ENCODE results near the gene TEKT1. TPM values are rescaled to one million over a fixed set of nuclear protein-coding genes. Genes with fewer than 3 reads are reported as not detected.
"Not testable (repeated sequence)": the region's sequence is repeated elsewhere in the genome, so short reads cannot be mapped to it uniquely, and the experiment has no call there.

TEKT1 gene
- total RNA-seq (not detected), polyA plus RNA-seq (not detected)
- long read RNA-seq, donor 1, partial matches to known transcripts: 0 of 3 reads
- long read RNA-seq, donor 1, other reads (novel, unspliced or antisense): 3 of 3 reads
- long read RNA-seq, donor 2, partial matches to known transcripts: 0 of 2 reads
- long read RNA-seq, donor 2, other reads (novel, unspliced or antisense): 2 of 2 reads

DNA sequence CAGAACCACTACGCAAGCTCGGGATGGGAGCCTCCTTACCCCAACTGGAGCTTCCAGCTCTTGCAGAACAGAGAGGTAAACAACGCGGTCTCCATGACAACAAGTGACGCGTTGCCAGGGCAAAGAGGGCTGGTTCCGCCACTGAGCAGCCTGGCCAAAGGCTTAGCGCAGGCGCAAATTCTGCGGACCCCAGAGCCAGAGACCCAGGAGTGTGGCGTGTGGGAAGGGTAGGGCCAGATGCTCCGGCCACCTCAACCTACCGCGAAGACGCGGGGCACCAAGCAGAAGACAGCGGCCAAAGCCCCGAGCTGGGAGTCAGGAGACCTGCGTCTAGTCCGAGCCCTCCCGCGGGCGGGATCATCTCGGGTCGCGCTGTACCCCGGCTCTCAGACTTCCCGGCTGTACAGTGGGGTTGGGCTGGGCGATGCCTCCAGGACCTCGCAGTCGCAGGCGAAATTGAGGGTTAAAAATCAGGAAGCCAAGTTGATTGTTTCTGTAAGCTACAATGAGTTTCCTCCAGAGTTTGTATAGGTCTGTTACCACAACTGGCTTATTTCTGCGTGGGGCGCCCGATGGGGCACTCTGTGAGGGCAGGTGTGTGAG, at the start of gene TEKT1:
Gene TEKT1 (minus strand): TSS at position 69 of the 603 bp plus-strand sequence. CDS start 1,353 bp downstream, outside the sequence.
- peak; percentile 60 for ATAC-seq (ENCODE audit: low FRiP score)
- Histone ChIP-seq H3K27me3 (ENCODE audit: control insufficient read depth in 1 of 2, insufficient read depth in 2 of 2, low read length in 1 of 2) (peaks cover 0 to 4% of the 10 kb centered on the region in 2 donors), H3K27ac (ENCODE audit: low read depth in 1 of 2, low read length in 2 of 2) (no peak within 1 kb of the TSS), H3K4me3 (ENCODE audit: low read length in 2 of 2) (no peak within 1 kb of the TSS), H3K9me3 (ENCODE audit: control insufficient read depth, low read length) (no peaks in the 10 kb centered on the region), H3K36me3 (ENCODE audit: control insufficient read depth in 1 of 2, insufficient read depth in 2 of 2, low read length in 1 of 2) (no peaks in the 10 kb centered on the region), H3K4me1 (ENCODE audit: control insufficient read depth in 1 of 2, insufficient read depth in 2 of 2, low read length in 2 of 2) (no peaks in the 10 kb centered on the region)
- DNase-seq: peak; percentile 86 to 88
- WGBS, 2 donors: 3 to 4% methylated on average over 35 of the region's 35 CpGs
- intact Hi-C loops (cut with DNase I): no loop called here

DNA sequence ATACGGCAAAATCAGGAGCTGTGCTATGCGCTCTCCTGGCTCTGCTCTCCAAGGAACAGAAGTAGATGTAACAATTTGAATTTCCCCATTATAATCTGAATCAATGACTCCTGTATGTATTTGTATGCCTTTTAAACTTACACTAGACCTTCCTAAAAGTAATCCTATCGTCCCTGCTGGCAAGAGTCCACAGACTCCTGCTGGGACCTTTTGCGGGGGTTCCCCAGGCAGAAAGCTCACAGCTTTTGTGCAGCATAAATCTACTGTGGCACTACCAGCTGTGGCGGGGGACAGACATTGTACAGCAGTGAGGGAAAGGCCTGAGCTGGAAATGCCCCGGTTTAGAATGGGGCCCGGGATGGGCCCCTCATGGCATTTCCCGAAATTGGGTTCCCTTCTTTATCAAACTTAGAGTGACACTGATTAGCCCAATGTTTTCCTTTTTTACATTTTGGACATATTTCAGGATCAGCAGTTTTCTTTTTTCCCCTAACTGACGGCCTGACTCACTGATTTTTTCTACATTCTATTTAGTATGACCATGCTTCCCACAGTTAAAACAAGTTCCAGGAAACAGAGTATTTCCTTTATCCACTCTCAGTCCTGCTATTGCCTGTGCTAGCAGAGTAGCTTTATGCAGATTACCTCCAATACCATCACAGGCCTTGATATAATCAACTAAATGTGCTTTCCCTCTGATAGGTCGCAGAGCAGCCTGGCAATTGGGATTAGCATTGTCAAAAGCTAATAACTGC, 47.9 kb upstream of the TEKT1 start:
- H3K27ac ChIP-seq (ENCODE audit: low read depth in 1 of 2, low read length in 2 of 2); H3K27me3 ChIP-seq (ENCODE audit: control insufficient read depth in 1 of 2, insufficient read depth in 2 of 2, low read length in 1 of 2); DNase-seq; H3K36me3 ChIP-seq (ENCODE audit: control insufficient read depth in 1 of 2, insufficient read depth in 2 of 2, low read length in 1 of 2); ATAC-seq (ENCODE audit: low FRiP score); intact Hi-C loops (cut with DNase I); H3K4me1 ChIP-seq (ENCODE audit: control insufficient read depth in 1 of 2, insufficient read depth in 2 of 2, low read length in 2 of 2); H3K4me3 ChIP-seq (ENCODE audit: low read length in 2 of 2); H3K9me3 ChIP-seq (ENCODE audit: control insufficient read depth, low read length): not testable (repeated sequence)
- 23 to 29% methylated on average over 10 of the region's 10 CpGs for WGBS, 2 donors

DNA sequence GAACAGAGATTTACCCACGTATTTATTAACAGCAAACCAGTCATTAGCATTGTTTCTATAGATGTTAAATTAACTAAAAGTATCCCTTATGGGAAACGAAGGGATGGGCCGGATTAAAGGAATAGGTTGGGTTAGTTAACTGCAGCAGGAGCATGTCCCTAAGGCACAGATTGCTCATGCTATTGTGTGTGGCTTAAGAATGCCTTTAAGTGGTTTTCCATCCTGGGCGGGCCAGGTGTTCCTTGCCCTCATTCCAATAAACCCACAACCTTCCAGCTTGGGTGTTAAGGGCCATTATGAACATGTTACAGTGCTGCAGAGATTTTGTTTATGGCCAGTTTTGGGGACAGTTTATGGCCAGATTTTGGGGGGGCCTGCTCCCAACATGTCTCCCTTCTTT, 43.7 kb upstream of the TEKT1 start:
- intact Hi-C loops (cut with DNase I): not testable (repeated sequence)
- WGBS, 2 donors: 78 to 82% methylated on average over 4 of the region's 4 CpGs

DNA sequence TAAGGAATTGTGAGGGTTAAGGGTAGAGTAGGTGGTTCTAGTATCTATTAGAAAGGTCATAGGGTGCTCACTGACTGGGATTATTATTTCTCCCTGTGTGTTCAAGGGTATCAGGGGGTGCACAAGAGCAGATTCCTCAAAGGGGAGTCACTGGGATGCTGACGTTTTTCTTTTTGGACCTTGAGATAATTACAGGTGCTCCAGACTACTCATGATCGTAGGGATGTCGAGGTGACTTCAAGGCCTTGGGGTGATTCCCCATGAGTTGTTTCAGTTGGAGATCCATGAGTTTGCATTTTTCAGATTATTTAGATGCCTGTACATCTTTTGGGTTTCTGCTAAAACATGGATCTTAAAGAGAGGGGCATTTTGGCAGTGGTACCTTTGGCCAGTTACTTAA, 41.4 kb upstream of the TEKT1 start:
- no peaks in the 10 kb centered on the region for H3K36me3 ChIP-seq (ENCODE audit: control insufficient read depth in 1 of 2, insufficient read depth in 2 of 2, low read length in 1 of 2)
- H3K4me1 ChIP-seq (ENCODE audit: control insufficient read depth in 1 of 2, insufficient read depth in 2 of 2, low read length in 2 of 2): no peaks in the 10 kb centered on the region
- DNase-seq (no peak), ATAC-seq (ENCODE audit: low FRiP score) (no peak)
- no peak overlapping the region for H3K4me3 ChIP-seq (ENCODE audit: low read length in 2 of 2)
- intact Hi-C loops (cut with DNase I): no loop called here
- no peaks in the 10 kb centered on the region for H3K27me3 ChIP-seq (ENCODE audit: control insufficient read depth in 1 of 2, insufficient read depth in 2 of 2, low read length in 1 of 2)
- 73 to 77% methylated on average over 3 of the region's 3 CpGs for WGBS, 2 donors
- H3K27ac ChIP-seq (ENCODE audit: low read depth in 1 of 2, low read length in 2 of 2): no peak overlapping the region
- H3K9me3 ChIP-seq (ENCODE audit: control insufficient read depth, low read length): no peaks in the 10 kb centered on the region

More for the DNA sequence above, 43.7 kb upstream of the TEKT1 start:
- H3K36me3 ChIP-seq (ENCODE audit: control insufficient read depth in 1 of 2, insufficient read depth in 2 of 2, low read length in 1 of 2); H3K4me3 ChIP-seq (ENCODE audit: low read length in 2 of 2); H3K9me3 ChIP-seq (ENCODE audit: control insufficient read depth, low read length); H3K4me1 ChIP-seq (ENCODE audit: control insufficient read depth in 1 of 2, insufficient read depth in 2 of 2, low read length in 2 of 2); H3K27ac ChIP-seq (ENCODE audit: low read depth in 1 of 2, low read length in 2 of 2); DNase-seq; ATAC-seq (ENCODE audit: low FRiP score); H3K27me3 ChIP-seq (ENCODE audit: control insufficient read depth in 1 of 2, insufficient read depth in 2 of 2, low read length in 1 of 2): not testable (repeated sequence)

DNA sequence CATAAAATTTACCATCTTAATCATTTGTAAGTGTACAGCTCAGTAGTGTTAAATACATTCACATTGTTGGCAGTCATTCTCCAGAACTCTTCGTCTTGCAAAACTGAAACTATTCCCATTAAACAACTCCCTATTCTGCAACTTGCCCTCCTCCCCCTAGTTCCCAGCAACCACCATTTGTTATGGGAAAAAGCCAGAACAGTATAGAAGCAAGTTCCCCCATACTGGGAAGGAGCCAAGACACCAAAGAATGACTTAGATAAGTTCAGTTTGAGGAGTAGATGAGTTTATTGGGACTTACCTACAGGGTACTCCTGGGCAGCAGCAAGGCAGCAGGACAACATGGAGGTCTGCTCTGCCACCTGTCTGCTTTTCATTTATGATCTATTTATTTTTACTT, 39.3 kb upstream of the TEKT1 start:
- no peaks in the 10 kb centered on the region for H3K4me1 ChIP-seq (ENCODE audit: control insufficient read depth in 1 of 2, insufficient read depth in 2 of 2, low read length in 2 of 2)
- ATAC-seq (ENCODE audit: low FRiP score): no peak
- H3K27me3 ChIP-seq (ENCODE audit: control insufficient read depth in 1 of 2, insufficient read depth in 2 of 2, low read length in 1 of 2): no peaks in the 10 kb centered on the region
- no peaks in the 10 kb centered on the region for H3K36me3 ChIP-seq (ENCODE audit: control insufficient read depth in 1 of 2, insufficient read depth in 2 of 2, low read length in 1 of 2)
- H3K4me3 ChIP-seq (ENCODE audit: low read length in 2 of 2): no peak overlapping the region
- DNase-seq: no peak
- intact Hi-C loops (cut with DNase I): no loop called here
- whole genome bisulfite sequencing, 2 donors: 27 to 28% methylated on average over 1 of the region's 1 CpG
- no peaks in the 10 kb centered on the region for H3K9me3 ChIP-seq (ENCODE audit: control insufficient read depth, low read length)
- no peak overlapping the region for H3K27ac ChIP-seq (ENCODE audit: low read depth in 1 of 2, low read length in 2 of 2)

DNA sequence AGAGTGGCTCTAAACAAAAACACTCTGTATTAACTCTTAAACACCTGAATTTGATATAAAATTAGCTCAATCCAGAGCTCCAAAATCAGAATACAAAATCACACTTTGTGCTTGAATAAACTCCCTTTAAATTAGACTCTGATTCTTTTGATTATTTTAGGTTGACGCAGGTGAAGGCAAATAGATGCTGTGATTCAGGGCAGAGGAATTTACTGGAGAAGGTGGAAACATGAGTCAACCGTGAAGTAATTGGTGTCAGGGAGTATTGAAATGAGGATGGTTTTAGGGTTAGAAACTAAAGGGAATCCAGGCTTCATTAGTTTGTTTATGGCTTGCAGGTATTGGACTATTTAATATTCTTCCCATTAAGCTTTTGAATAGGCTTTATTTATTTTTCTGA, 37.1 kb upstream of the TEKT1 start:
- intact Hi-C loops (cut with DNase I): no loop called here

DNA sequence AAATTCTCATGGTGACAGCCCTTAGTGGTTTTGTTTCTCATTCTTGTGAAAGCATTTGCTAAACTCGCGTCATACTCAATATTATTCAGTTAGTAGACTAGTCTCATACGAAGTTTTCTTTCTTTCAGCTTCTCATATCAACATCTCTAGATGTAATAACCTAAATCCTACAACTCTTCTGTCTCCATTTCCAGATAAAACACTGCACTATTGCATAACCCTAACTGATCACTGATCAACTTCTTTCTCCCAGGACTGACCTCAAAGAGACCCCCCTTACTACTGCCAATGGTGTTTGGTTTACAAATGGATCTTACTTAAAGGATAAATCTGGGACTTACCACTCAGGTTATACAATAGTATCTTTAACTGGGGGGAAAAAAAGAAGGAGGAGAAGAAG, 36.3 kb upstream of the TEKT1 start:
- Histone ChIP-seq H3K27me3 (ENCODE audit: control insufficient read depth in 1 of 2, insufficient read depth in 2 of 2, low read length in 1 of 2) (no peaks in the 10 kb centered on the region), H3K36me3 (ENCODE audit: control insufficient read depth in 1 of 2, insufficient read depth in 2 of 2, low read length in 1 of 2) (no peaks in the 10 kb centered on the region), H3K4me1 (ENCODE audit: control insufficient read depth in 1 of 2, insufficient read depth in 2 of 2, low read length in 2 of 2) (no peaks in the 10 kb centered on the region), H3K9me3 (ENCODE audit: control insufficient read depth, low read length) (no peaks in the 10 kb centered on the region), H3K27ac (ENCODE audit: low read depth in 1 of 2, low read length in 2 of 2) (no peak overlapping the region), H3K4me3 (ENCODE audit: low read length in 2 of 2) (no peak overlapping the region)
- ATAC-seq (ENCODE audit: low FRiP score) (no peak), DNase-seq (no peak)
- intact Hi-C loops (cut with DNase I): no loop called here
- WGBS, 2 donors: 69 to 73% methylated on average over 3 of the region's 3 CpGs

More for the DNA sequence above, 37.1 kb upstream of the TEKT1 start:
- no peaks in the 10 kb centered on the region for H3K27me3 ChIP-seq (ENCODE audit: control insufficient read depth in 1 of 2, insufficient read depth in 2 of 2, low read length in 1 of 2)
- DNase-seq (no peak), ATAC-seq (ENCODE audit: low FRiP score) (no peak)
- H3K36me3 ChIP-seq (ENCODE audit: control insufficient read depth in 1 of 2, insufficient read depth in 2 of 2, low read length in 1 of 2): no peaks in the 10 kb centered on the region
- H3K9me3 ChIP-seq (ENCODE audit: control insufficient read depth, low read length): no peaks in the 10 kb centered on the region
- 71 to 72% methylated on average over 2 of the region's 2 CpGs for WGBS, 2 donors
- no peak overlapping the region for H3K4me3 ChIP-seq (ENCODE audit: low read length in 2 of 2)
- no peak overlapping the region for H3K27ac ChIP-seq (ENCODE audit: low read depth in 1 of 2, low read length in 2 of 2)
- H3K4me1 ChIP-seq (ENCODE audit: control insufficient read depth in 1 of 2, insufficient read depth in 2 of 2, low read length in 2 of 2): no peaks in the 10 kb centered on the region

DNA sequence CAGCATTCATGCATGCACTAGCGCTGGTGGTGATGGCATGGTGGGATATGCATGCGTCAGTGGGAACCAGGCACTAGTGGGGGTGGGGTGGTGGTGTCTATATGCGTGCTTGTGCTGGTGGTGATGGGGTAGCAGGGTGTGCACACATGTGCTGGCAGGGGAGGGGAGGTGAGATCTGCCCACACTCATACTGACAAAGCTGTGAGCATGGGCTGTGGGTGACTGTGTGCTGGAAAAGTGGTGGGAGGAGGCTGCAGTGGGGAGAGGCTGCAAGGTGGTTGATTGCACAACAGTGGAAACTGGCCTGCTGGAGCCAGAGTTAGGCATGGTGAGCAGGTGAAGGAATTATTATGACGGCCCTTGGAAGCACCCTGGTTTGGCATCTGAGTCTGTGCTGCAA, 31.3 kb upstream of the TEKT1 start:
- no peak for DNase-seq
- no peaks in the 10 kb centered on the region for H3K4me1 ChIP-seq (ENCODE audit: control insufficient read depth in 1 of 2, insufficient read depth in 2 of 2, low read length in 2 of 2)
- no peaks in the 10 kb centered on the region for H3K36me3 ChIP-seq (ENCODE audit: control insufficient read depth in 1 of 2, insufficient read depth in 2 of 2, low read length in 1 of 2)
- intact Hi-C loops (cut with DNase I): no loop called here
- no peaks in the 10 kb centered on the region for H3K9me3 ChIP-seq (ENCODE audit: control insufficient read depth, low read length)
- 89% methylated on average over 4 of the region's 4 CpGs for WGBS, 2 donors
- no peaks in the 10 kb centered on the region for H3K27me3 ChIP-seq (ENCODE audit: control insufficient read depth in 1 of 2, insufficient read depth in 2 of 2, low read length in 1 of 2)
- peak; percentile 19 for ATAC-seq (ENCODE audit: low FRiP score)
- H3K4me3 ChIP-seq (ENCODE audit: low read length in 2 of 2): no peak overlapping the region
- no peak overlapping the region for H3K27ac ChIP-seq (ENCODE audit: low read depth in 1 of 2, low read length in 2 of 2)

DNA sequence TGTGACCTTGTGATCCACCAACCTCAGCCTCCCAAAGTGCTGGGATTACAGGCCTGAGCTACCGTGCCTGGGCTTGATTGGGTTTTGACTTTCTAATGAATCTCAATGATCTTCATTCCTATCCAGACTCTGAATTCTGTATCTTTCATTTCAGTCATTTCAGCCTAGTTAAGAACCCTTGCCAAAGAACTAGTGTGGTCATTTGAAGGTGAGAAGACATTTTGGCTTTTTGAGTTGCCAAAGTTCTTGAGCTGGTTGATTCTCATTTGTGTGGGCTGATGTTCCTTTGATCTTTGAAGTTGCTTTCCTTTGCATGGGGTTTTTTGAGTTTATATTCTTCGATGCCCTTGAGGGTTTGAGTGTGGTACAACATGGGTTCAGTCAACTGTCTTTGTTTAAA, 30.6 kb upstream of the TEKT1 start:
- intact Hi-C loops (cut with DNase I): no loop called here
- DNase-seq (no peak), ATAC-seq (ENCODE audit: low FRiP score) (no peak)
- Histone ChIP-seq H3K27ac (ENCODE audit: low read depth in 1 of 2, low read length in 2 of 2) (no peak overlapping the region), H3K36me3 (ENCODE audit: control insufficient read depth in 1 of 2, insufficient read depth in 2 of 2, low read length in 1 of 2) (no peaks in the 10 kb centered on the region), H3K4me3 (ENCODE audit: low read length in 2 of 2) (no peak overlapping the region), H3K27me3 (ENCODE audit: control insufficient read depth in 1 of 2, insufficient read depth in 2 of 2, low read length in 1 of 2) (no peaks in the 10 kb centered on the region), H3K9me3 (ENCODE audit: control insufficient read depth, low read length) (no peaks in the 10 kb centered on the region), H3K4me1 (ENCODE audit: control insufficient read depth in 1 of 2, insufficient read depth in 2 of 2, low read length in 2 of 2) (no peaks in the 10 kb centered on the region)
- 81 to 84% methylated on average over 2 of the region's 2 CpGs for WGBS, 2 donors
